ENCODE results near the gene NPR3.

DNA sequence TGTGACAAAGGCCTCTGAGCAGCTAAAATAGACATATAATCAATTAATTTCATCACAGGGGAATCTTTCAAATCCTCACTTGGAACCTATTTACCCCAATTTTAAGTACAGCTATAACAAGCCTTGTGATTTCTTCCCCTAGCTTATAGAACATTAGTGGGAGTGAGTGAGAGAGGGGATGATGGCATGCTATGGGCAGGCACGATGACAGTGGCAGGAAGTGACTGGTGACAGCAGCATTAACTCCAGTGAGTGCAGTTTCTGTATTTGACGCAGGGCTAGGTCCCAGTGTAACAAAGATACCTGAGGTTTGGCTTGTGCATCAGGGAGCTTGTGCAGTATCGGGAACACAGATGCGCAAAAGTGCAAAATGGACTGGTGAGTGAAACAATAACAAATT, 54.1 kb downstream of the NPR3 start:
- no peak for TF ChIP-seq EZH2 (IDR thresholded peaks at IDR 0.05; ENCODE audit: insufficient read depth, low read length)
- TF ChIP-seq, protein P1, sequence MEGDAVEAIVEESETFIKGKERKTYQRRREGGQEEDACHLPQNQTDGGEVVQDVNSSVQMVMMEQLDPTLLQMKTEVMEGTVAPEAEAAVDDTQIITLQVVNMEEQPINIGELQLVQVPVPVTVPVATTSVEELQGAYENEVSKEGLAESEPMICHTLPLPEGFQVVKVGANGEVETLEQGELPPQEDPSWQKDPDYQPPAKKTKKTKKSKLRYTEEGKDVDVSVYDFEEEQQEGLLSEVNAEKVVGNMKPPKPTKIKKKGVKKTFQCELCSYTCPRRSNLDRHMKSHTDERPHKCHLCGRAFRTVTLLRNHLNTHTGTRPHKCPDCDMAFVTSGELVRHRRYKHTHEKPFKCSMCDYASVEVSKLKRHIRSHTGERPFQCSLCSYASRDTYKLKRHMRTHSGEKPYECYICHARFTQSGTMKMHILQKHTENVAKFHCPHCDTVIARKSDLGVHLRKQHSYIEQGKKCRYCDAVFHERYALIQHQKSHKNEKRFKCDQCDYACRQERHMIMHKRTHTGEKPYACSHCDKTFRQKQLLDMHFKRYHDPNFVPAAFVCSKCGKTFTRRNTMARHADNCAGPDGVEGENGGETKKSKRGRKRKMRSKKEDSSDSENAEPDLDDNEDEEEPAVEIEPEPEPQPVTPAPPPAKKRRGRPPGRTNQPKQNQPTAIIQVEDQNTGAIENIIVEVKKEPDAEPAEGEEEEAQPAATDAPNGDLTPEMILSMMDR (IDR thresholded peaks at IDR 0.05; ENCODE audit: insufficient read depth, low read depth, low read length), result no peak

Data from astrocyte (in vitro differentiated cells and primary cell).